ENCODE data around the gene EIF2S2.
"Not testable (repeated sequence)": the region's sequence is repeated elsewhere in the genome, so short reads cannot be mapped to it uniquely, and the experiment has no call there.

The EIF2S2 gene

DNA sequence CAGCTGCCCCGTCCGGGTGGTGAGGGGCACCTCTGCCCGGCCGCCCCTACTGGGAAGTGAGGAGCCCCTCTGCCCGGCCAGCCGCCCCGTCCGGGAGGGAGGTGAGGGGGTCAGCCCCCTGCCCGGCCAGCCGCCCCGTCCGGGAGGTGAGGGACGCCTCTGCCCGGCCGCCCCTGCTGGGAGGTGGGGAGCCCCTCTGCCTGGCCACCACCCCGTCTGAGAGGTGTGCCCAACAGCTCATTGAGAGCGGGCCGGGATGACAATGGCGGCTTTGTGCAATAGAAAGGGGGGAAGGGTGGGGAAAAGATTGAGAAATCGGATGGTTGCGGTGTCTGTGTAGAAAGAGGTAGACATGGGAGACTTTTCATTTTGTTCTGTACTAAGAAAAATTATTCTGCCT lies 20.9 kb upstream of the EIF2S2 start:
- H3K4me3 Mint-ChIP-seq; H3K9me3 Mint-ChIP-seq; ATAC-seq (replicated peaks; ENCODE audit: extremely low read depth, poor library complexity, severe bottlenecking); H3K4me1 Mint-ChIP-seq; H3K27ac Mint-ChIP-seq (ENCODE audit: low read depth); H3K36me3 Mint-ChIP-seq (ENCODE audit: insufficient read depth); DNase-seq (ENCODE audit: low spot score in 2 of 2): not testable (repeated sequence)
- peaks cover 40% of the 10 kb centered on the region for H3K27me3 Mint-ChIP-seq

DNA sequence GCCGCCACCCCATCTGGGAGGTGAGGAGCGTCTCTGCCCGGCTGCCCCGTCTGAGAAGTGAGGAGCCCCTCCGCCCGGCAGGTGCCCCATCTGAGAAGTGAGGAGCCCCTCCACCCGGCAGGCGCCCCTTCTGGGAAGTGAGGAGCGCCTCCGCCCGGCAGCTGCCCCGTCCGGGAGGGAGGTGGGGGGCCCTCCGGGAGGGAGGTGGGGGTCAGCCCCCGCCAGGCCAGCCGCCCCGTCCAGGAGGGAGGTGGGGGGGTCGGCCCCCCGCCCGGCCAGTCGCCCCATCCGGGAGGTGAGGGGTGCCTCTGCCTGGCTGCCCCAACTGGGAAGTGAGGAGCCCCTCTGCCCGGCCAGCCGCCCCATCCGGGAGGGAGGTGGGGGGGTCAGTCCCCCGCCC lies 20.4 kb upstream of the EIF2S2 start:
- H3K4me3 Mint-ChIP-seq; DNase-seq (ENCODE audit: low spot score in 2 of 2); ATAC-seq (replicated peaks; ENCODE audit: extremely low read depth, poor library complexity, severe bottlenecking); H3K4me1 Mint-ChIP-seq; H3K27ac Mint-ChIP-seq (ENCODE audit: low read depth); H3K36me3 Mint-ChIP-seq (ENCODE audit: insufficient read depth); H3K9me3 Mint-ChIP-seq: not testable (repeated sequence)
- peaks cover 42% of the 10 kb centered on the region for H3K27me3 Mint-ChIP-seq

DNA sequence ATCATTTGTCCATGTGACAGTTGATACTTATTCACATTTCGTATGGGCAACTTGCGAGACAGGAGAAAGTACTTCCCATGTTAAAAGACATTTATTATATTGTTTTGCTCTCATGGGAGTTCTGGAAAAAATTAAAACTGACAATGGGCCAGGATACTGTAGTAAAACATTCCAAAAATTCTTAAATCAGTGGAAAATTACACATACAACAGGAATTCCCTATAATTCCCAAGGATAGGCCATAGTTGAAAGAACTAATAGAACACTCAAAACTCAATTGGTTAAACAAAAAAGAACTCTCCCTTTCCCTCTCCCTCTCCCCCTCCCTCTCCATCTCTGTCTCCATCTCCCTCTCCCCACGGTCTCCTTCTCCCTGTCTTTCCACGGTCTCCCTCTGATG lies 19.4 kb upstream of the EIF2S2 start:
- peaks cover 39% of the 10 kb centered on the region for H3K27me3 Mint-ChIP-seq
- H3K27ac Mint-ChIP-seq (ENCODE audit: low read depth), result no peak overlapping the region
- DNase-seq (ENCODE audit: low spot score in 2 of 2), result no peak
- no peaks in the 10 kb centered on the region for H3K9me3 Mint-ChIP-seq
- peaks cover 6% of the 10 kb centered on the region for H3K4me1 Mint-ChIP-seq
- ATAC-seq (replicated peaks; ENCODE audit: extremely low read depth, poor library complexity, severe bottlenecking), result no peak
- H3K4me3 Mint-ChIP-seq, result no peak overlapping the region
- H3K36me3 Mint-ChIP-seq (ENCODE audit: insufficient read depth), result peaks cover 3% of the 10 kb centered on the region

DNA sequence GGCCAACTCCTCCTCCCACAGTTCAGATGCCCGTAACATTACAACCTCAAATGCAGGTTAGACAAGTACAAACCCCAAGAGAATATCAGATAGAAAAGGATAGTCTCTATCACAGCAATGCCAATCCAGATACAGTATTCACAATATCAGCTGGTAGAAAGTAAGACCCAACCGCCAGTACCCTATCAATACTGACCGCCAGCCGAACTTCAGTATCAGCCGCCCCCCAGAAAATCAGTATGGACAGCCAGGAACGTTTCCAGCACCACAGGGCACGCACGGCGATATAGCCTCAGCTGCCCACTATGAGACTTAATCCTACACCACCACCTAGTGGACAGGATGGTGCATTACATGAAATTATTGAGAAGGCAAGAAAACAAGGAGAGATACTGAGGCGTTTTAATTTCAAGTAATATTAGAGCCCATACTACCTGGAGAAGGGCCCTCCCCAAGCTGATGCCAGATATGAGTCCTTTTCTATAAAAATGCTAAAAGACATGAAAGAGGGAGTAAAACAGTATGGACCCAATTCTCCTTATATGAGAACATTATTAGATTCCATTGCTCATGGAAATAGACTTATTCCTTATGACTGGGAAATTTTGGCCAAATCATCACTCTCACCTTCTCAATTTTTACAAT lies 17.6 kb upstream of the EIF2S2 start:
- Mint-ChIP-seq H3K27me3 (peaks cover 50% of the 10 kb centered on the region), H3K4me1 (peaks cover 6% of the 10 kb centered on the region), H3K4me3 (no peak overlapping the region), H3K27ac (ENCODE audit: low read depth) (no peak overlapping the region), H3K9me3 (no peaks in the 10 kb centered on the region), H3K36me3 (ENCODE audit: insufficient read depth) (peaks cover 3% of the 10 kb centered on the region)
- DNase-seq (ENCODE audit: low spot score in 2 of 2) (peak; percentile 25 to 54), ATAC-seq (replicated peaks; ENCODE audit: extremely low read depth, poor library complexity, severe bottlenecking) (peak; percentile 72)

DNA sequence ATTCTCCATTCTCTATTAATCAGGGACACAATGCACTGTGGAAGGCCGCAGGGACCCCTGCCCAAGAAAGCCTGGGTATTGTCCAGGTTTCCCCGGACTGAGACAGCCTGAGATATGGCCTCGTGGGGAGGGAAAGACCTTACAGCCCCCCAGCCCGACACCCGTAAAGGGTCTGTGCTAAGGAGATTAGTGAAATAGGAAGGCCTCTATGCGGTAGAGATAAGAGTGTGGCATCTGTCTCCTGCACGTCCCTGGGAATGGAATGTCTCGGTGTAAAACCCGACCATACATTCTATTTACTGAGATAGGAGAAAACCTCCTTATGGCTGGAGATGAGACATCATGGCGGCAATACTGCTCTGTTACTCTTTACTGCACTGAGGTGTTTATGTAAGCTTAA lies 15.7 kb upstream of the EIF2S2 start:
- Mint-ChIP-seq H3K4me3 (no peak overlapping the region), H3K36me3 (ENCODE audit: insufficient read depth) (peaks cover 5% of the 10 kb centered on the region), H3K4me1 (peaks cover 6% of the 10 kb centered on the region), H3K27ac (ENCODE audit: low read depth) (no peak overlapping the region), H3K9me3 (no peaks in the 10 kb centered on the region), H3K27me3 (peaks cover 52% of the 10 kb centered on the region)
- DNase-seq (ENCODE audit: low spot score in 2 of 2) (no peak), ATAC-seq (replicated peaks; ENCODE audit: extremely low read depth, poor library complexity, severe bottlenecking) (no peak)

DNA sequence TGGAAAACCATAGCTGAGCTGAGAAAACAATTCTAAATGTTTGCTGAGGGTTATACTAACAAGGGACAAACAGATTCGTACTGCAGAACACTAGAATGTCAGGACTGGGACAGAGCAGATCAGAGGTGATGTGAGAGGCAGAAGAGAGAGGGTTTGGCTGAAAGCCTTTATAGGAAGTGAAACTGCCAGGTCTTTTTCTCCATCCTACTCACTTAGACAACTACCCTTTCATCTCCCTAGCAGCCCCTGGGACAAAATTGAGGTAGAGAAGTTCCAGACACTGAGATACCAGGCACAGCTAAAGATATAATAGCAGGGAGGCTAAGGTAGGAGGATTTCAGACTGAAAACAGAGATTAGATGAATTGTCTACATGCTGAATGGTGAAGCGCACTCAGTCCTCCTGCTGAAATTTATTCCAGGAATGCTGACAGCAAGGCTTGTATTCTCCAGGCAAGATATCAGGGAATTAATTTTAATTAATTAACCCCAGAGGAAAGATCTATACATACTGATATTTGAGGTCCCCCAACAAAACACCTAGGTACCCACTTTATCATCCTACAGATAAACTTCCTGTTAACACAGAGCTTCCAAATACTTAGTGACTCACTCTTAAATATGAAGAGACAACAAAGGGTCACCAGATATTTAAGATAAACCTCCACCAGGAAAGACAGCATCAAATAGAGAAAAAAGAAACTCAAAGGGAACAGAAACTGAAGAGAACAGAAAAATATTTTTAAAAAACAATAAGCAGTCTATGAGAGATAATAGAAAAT lies 12.6 kb upstream of the EIF2S2 start:
- Mint-ChIP-seq H3K9me3 (no peaks in the 10 kb centered on the region), H3K27me3 (peaks cover 42% of the 10 kb centered on the region), H3K36me3 (ENCODE audit: insufficient read depth) (peaks cover 5% of the 10 kb centered on the region), H3K4me1 (peaks cover 4% of the 10 kb centered on the region), H3K4me3 (no peak overlapping the region), H3K27ac (ENCODE audit: low read depth) (peak overlapping the region; percentile 4)
- ATAC-seq (replicated peaks; ENCODE audit: extremely low read depth, poor library complexity, severe bottlenecking) (no peak), DNase-seq (ENCODE audit: low spot score in 2 of 2) (no peak)

DNA sequence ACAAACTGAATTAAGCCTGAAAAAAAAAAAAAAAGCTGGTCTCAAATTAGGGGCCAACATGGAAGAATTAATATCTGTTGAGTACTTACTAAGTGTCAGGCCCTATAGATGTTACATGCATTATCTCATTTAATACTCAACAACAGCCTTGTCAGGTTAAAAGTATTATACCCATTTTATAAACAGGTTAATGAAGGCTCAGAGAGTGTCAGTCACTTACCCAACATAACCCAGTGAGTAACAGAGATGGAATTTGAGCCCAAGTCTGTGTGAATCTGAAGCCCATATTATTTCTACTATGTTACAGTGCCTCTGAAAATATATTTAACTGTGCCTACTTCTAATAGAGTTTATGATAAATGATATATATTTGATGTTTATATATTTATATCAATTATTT lies 11.3 kb upstream of the EIF2S2 start:
- Mint-ChIP-seq H3K4me3 (no peak overlapping the region), H3K4me1 (no peaks in the 10 kb centered on the region), H3K9me3 (no peaks in the 10 kb centered on the region), H3K27me3 (peaks cover 33% of the 10 kb centered on the region), H3K36me3 (ENCODE audit: insufficient read depth) (peaks cover 3% of the 10 kb centered on the region), H3K27ac (ENCODE audit: low read depth) (no peak overlapping the region)
- ATAC-seq (replicated peaks; ENCODE audit: extremely low read depth, poor library complexity, severe bottlenecking), result no peak
- no peak for DNase-seq (ENCODE audit: low spot score in 2 of 2)

DNA sequence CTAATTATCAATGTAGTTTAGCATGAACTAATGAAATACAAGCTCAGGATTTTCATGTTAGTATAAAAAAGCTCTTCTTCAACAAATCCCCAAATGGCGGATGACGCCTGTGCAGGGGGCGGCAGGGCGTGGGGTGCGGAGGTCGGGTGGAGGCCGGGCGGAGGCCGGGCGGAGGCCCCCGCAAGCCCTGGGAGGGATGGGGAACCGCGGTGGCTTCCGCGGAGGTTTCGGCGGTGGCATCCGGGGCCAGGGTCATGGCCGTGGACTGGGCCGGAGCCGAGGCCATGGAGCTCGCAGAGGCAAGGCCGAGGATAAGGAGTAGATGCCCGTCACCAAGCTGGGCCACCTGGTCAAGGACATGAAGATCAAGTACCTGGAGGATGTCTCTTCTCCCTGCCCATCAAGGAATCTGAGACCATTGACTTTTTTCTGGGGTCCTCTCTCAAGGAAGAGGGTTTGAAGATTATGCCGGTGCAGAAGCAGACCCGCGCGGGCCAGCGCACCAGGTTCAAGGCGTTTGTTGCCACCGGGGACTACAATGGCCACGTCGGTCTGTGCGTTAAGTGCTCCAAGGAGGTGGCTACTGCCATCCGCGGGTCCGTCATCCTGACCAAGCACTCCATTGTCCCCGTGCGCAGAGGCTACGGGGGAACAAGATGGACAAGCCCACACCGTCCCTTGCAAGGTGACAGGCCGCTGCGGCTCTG lies 10.4 kb upstream of the EIF2S2 start:
- H3K27me3 Mint-ChIP-seq, result peaks cover 27% of the 10 kb centered on the region
- H3K4me1 Mint-ChIP-seq, result no peaks in the 10 kb centered on the region
- no peak overlapping the region for H3K27ac Mint-ChIP-seq (ENCODE audit: low read depth)
- H3K36me3 Mint-ChIP-seq (ENCODE audit: insufficient read depth), result peaks cover 3% of the 10 kb centered on the region
- H3K4me3 Mint-ChIP-seq, result no peak overlapping the region
- H3K9me3 Mint-ChIP-seq, result no peaks in the 10 kb centered on the region
- DNase-seq (ENCODE audit: low spot score in 2 of 2), result no peak
- no peak for ATAC-seq (replicated peaks; ENCODE audit: extremely low read depth, poor library complexity, severe bottlenecking)

DNA sequence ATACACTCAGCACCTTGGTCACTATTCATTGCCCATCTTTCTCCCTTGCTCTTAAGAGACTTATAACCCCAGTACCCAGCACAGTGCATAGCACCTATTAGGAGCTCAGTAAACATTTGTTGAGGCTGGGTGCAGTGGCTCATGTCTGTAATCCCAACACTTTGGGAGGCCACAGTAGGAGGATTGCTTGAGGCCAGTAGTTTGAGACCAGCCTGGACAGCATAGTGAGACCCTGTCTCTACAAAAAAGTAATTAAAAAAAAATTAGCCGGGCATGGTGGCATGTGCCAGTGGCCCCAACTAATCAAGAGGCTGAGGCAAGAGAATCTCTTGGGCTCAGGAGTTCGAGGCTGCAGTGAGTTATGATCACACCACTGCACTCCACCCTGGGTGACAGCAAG lies 8.2 kb upstream of the EIF2S2 start:
- DNase-seq (ENCODE audit: low spot score in 2 of 2), result no peak
- Mint-ChIP-seq H3K36me3 (ENCODE audit: insufficient read depth) (peaks cover 2% of the 10 kb centered on the region), H3K27me3 (peaks cover 8% of the 10 kb centered on the region), H3K9me3 (no peaks in the 10 kb centered on the region), H3K4me1 (no peaks in the 10 kb centered on the region), H3K27ac (ENCODE audit: low read depth) (no peak overlapping the region), H3K4me3 (no peak overlapping the region)
- ATAC-seq (replicated peaks; ENCODE audit: extremely low read depth, poor library complexity, severe bottlenecking), result no peak

DNA sequence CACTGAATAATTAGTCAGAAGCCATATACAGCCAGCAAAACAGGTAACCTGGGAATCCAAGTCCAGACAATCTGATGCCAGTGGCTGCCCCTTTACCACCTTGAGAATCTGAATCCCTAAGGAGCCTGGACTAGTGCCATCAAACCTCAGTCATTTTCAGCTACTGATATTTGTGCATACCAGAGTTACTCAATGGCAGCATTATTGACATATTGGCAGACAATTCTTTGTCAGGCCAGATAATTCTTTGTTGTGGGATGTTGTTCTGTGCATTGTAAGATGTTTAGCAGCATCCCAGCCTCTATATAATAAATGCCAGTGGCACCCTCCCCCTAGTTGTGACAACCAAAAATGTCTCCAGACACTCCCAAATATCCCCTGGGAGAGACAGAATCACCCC lies 3.2 kb upstream of the EIF2S2 start:
- H3K9me3 Mint-ChIP-seq, result no peaks in the 10 kb centered on the region
- peaks cover 21% of the 10 kb centered on the region for H3K36me3 Mint-ChIP-seq (ENCODE audit: insufficient read depth)
- no peaks in the 10 kb centered on the region for H3K27me3 Mint-ChIP-seq
- DNase-seq (ENCODE audit: low spot score in 2 of 2), result no peak
- H3K27ac Mint-ChIP-seq (ENCODE audit: low read depth), result no peak overlapping the region
- no peak overlapping the region for H3K4me3 Mint-ChIP-seq
- H3K4me1 Mint-ChIP-seq, result peaks cover 23% of the 10 kb centered on the region
- ATAC-seq (replicated peaks; ENCODE audit: extremely low read depth, poor library complexity, severe bottlenecking), result no peak

DNA sequence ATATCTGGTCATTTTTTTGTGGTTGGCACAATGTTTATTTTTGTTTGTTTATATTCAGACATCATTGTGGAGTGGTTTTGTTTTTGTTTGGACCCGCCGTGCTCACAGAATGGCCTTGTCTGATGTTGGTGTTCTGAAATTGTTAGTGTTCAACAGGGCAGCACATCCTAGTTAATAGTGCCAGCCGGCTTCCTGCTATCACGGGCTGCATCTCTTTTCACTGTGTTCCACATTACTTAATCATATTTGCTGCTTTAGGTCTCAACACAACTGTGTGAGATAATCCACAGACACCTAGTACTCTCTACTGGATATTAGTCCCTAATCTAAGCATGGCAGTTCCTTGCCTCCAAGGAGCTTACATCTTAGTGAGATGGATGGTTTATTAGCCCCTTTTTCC lies 2.8 kb upstream of the EIF2S2 start:
- no peak for ATAC-seq (replicated peaks; ENCODE audit: extremely low read depth, poor library complexity, severe bottlenecking)
- no peaks in the 10 kb centered on the region for H3K9me3 Mint-ChIP-seq
- DNase-seq (ENCODE audit: low spot score in 2 of 2), result no peak
- no peak overlapping the region for H3K27ac Mint-ChIP-seq (ENCODE audit: low read depth)
- peaks cover 23% of the 10 kb centered on the region for H3K36me3 Mint-ChIP-seq (ENCODE audit: insufficient read depth)
- no peaks in the 10 kb centered on the region for H3K27me3 Mint-ChIP-seq
- peaks cover 27% of the 10 kb centered on the region for H3K4me1 Mint-ChIP-seq
- H3K4me3 Mint-ChIP-seq, result no peak overlapping the region

DNA sequence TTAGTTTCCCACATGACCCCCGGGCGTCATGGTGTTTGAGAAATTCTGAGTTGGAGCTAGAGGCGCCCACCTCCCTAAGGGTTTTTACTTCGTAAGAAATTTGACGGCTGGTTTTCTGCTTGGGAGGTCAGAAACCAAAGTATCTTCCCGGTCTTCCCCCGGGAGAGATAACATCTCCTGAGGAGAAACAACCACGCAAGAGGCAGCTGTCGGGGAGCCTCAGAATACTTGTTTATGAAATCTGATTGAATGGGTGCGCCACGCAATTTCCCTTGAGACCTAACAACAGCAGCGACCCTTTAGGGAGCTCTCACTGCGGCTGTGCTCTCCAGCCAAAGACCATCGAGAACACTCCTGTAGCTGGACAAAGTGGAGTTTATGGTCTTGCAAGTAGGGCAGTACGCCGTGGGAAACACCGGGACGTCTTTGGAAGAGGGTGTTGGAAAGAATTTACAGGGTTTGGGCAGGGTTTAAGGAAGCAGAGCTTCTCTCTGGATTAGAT lies 608 bp upstream of the EIF2S2 start:
- no peaks in the 10 kb centered on the region for H3K27me3 Mint-ChIP-seq
- peak overlapping the region; percentile 99 for H3K4me3 Mint-ChIP-seq
- no peaks in the 10 kb centered on the region for H3K9me3 Mint-ChIP-seq
- peaks cover 45% of the 10 kb centered on the region for H3K4me1 Mint-ChIP-seq
- no peak for ATAC-seq (replicated peaks; ENCODE audit: extremely low read depth, poor library complexity, severe bottlenecking)
- DNase-seq (ENCODE audit: low spot score in 2 of 2), result no peak
- peak overlapping the region; percentile 96 for H3K27ac Mint-ChIP-seq (ENCODE audit: low read depth)
- peaks cover 38% of the 10 kb centered on the region for H3K36me3 Mint-ChIP-seq (ENCODE audit: insufficient read depth)

All from central memory CD8-positive, alpha-beta T cell (primary cell).